ENCODE measurements around the gene QPCTL.
A peak's percentile ranks its signal among the peaks of the same experiment; 100 is the strongest.

Gene QPCTL

GRCh38 chr19:45752639-45753038, 60.2 kb downstream of the QPCTL start:
- H3K9me3 ChIP-seq (ENCODE audit: severe bottlenecking), result no peaks in the 10 kb centered on the region
- DNase-seq (ENCODE audit: low spot score), result peak; percentile 94

DNA sequence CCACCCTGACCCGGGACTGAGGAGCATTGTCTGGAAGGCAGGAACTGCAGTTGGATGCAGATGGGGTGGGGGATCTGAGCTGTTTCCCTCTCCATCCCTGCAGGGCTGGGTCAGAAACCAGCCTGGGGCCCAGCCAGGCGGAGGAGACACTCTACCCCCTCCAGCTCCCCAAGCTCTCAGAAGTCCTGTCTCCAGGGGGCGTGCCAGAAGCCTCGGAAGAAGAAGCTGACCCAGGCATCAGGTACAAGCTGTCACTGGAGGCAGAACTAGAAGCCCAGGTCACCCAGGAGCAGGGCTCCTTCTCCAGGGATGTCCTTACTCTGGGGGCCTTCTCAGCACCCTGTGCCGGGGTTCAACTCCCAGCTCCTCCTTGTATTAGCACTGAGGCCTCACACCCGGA, 61.1 kb downstream of the QPCTL start:
- H3K4me3 ChIP-seq (ENCODE audit: severe bottlenecking), result no peak overlapping the region
- DNase-seq (ENCODE audit: low spot score) (no peak), ATAC-seq (ENCODE audit: low read depth) (no peak)
- peaks cover 11% of the 10 kb centered on the region for H3K4me1 ChIP-seq (ENCODE audit: insufficient read depth, poor library complexity, severe bottlenecking)
- H3K9me3 ChIP-seq (ENCODE audit: severe bottlenecking), result no peaks in the 10 kb centered on the region
- no peak for TF ChIP-seq CTCF (IDR thresholded peaks at IDR 0.05; ENCODE audit: poor library complexity, severe bottlenecking)
- peak overlapping the region; percentile 73 for H3K27ac ChIP-seq (ENCODE audit: poor library complexity, severe bottlenecking)
- H3K36me3 ChIP-seq (ENCODE audit: low read depth), result no peaks in the 10 kb centered on the region
- H3K27me3 ChIP-seq (ENCODE audit: insufficient read depth, poor library complexity, severe bottlenecking), result no peaks in the 10 kb centered on the region

More at GRCh38 chr19:45752639-45753038, 60.2 kb downstream of the QPCTL start:
- peak overlapping the region; percentile 73 for H3K27ac ChIP-seq (ENCODE audit: poor library complexity, severe bottlenecking)
- H3K4me3 ChIP-seq (ENCODE audit: severe bottlenecking), result no peak overlapping the region
- ATAC-seq (ENCODE audit: low read depth), result peak; percentile 91
- no peaks in the 10 kb centered on the region for H3K36me3 ChIP-seq (ENCODE audit: low read depth)
- peaks cover 11% of the 10 kb centered on the region for H3K4me1 ChIP-seq (ENCODE audit: insufficient read depth, poor library complexity, severe bottlenecking)
- no peak for TF ChIP-seq CTCF (IDR thresholded peaks at IDR 0.05; ENCODE audit: poor library complexity, severe bottlenecking)
- H3K27me3 ChIP-seq (ENCODE audit: insufficient read depth, poor library complexity, severe bottlenecking), result no peaks in the 10 kb centered on the region
